ENCODE results near the gene COBL.

- no peak for TF ChIP-seq CTCF (IDR thresholded peaks at IDR 0.05)
- no peak for TF ChIP-seq EZH2 (IDR thresholded peaks at IDR 0.05)
- TF ChIP-seq EZH2phosphoT487 (IDR thresholded peaks at IDR 0.05) = no peak
These were observed 80.9 kb downstream of the COBL start for GRCh38 chr7:51235593-51236313.
